Stimulated activated CD8-positive, alpha-beta memory T cell treated with anti-CD3 and anti-CD28 coated beads, Interleukin-7, amount 100 ng/mL, for 24 hours (primary cell): ENCODE data around the gene FAM3B.

Experiments used
- DNase-seq: peaks from one replicate; pipeline ENCODE4 v3.0.0-alpha.2; 2020; ENCODE audit warnings: low read depth

FAM3B gene

GRCh38 chr21:41318218-41318617 is 1.6 kb downstream of the FAM3B start:
- DNase-seq = no peak

GRCh38 chr21:41319273-41319672 is 2.7 kb downstream of the FAM3B start:
- DNase-seq = no peak

GRCh38 chr21:41321211-41321907 is 4.8 kb downstream of the FAM3B start:
- no peak for DNase-seq

GRCh38 chr21:41321908-41322495 is 5.4 kb downstream of the FAM3B start:
- DNase-seq = no peak

- DNase-seq = no peak
These were observed 6.1 kb downstream of the FAM3B start for GRCh38 chr21:41322496-41323382.

GRCh38 chr21:41325138-41325912 is 8.7 kb downstream of the FAM3B start:
- no peak for DNase-seq

- DNase-seq = no peak
These were observed 9.9 kb downstream of the FAM3B start for GRCh38 chr21:41326414-41327080.

- no peak for DNase-seq
These were observed 11.2 kb downstream of the FAM3B start for GRCh38 chr21:41327753-41328152.

GRCh38 chr21:41328660-41329607 is 12.3 kb downstream of the FAM3B start:
- no peak for DNase-seq

GRCh38 chr21:41333752-41334151 is 17.2 kb downstream of the FAM3B start:
- DNase-seq = no peak

GRCh38 chr21:41337515-41337914 is 20.9 kb downstream of the FAM3B start:
- no peak for DNase-seq

- no peak for DNase-seq
These were observed 21.9 kb downstream of the FAM3B start for GRCh38 chr21:41338455-41338854.

GRCh38 chr21:41342035-41342434 is 25.4 kb downstream of the FAM3B start:
- DNase-seq = no peak

GRCh38 chr21:41344146-41344545 is 27.5 kb downstream of the FAM3B start:
- DNase-seq = no peak

- no peak for DNase-seq
These were observed 28.8 kb downstream of the FAM3B start for GRCh38 chr21:41345356-41345755.

- DNase-seq = no peak
These were observed 29.5 kb downstream of the FAM3B start for GRCh38 chr21:41345934-41346685.

GRCh38 chr21:41346758-41347157 is 30.2 kb downstream of the FAM3B start:
- DNase-seq = no peak

- no peak for DNase-seq
These were observed 31.8 kb downstream of the FAM3B start for GRCh38 chr21:41348434-41348833.

- DNase-seq = no peak
These were observed 32.5 kb downstream of the FAM3B start for GRCh38 chr21:41349126-41349525.
